Activated CD4-positive, alpha-beta T cell treated with anti-CD3 and anti-CD28 coated beads, Interleukin-2, amount 50 U/mL, for 16 hours (primary cell): Measurements from ENCODE around the gene STX4.

ENCODE experiments used
- DNase-seq: peaks from one replicate; pipeline ENCODE4 v3.0.0-alpha.2; 2020

The STX4 gene

GRCh38 chr16:31085411-31085810 lies 52.1 kb downstream of the STX4 start:
- DNase-seq = no peak

- no peak for DNase-seq
These were observed 52.7 kb downstream of the STX4 start for GRCh38 chr16:31085873-31086628.

GRCh38 chr16:31086629-31086906 lies 53.2 kb downstream of the STX4 start:
- no peak for DNase-seq

- no peak for DNase-seq
These were observed 54.1 kb downstream of the STX4 start for GRCh38 chr16:31087481-31087880.

GRCh38 chr16:31087971-31088370 lies 54.6 kb downstream of the STX4 start:
- DNase-seq = no peak

GRCh38 chr16:31088459-31089183 lies 55.3 kb downstream of the STX4 start, which contains the start of gene PRSS53:
TSS of gene PRSS53 (minus strand) at chr16:31088943. CDS start at chr16:31088809, 134 bp downstream.
- DNase-seq = no peak

- DNase-seq = no peak
These were observed 55.8 kb downstream of the STX4 start for GRCh38 chr16:31089199-31089598.
